HFFc6 (cell line): ENCODE measurements around the gene YIPF2. TPM values are rescaled to one million over a fixed set of nuclear protein-coding genes. Genes with fewer than 3 reads are reported as not detected.
"Not testable (repeated sequence)": the region's sequence is repeated elsewhere in the genome, so short reads cannot be mapped to it uniquely, and the experiment has no call there.

ENCODE experiments used
- DNase-seq: peaks from one replicate; pipeline ENCODE4 v3.0.0-alpha.2; 2018
- H3K27ac Mint-ChIP-seq: 2 replicates; pipeline ENCODE4 v1.8.0; 2020; ENCODE audit warnings: mild to moderate bottlenecking, mixed read lengths
- H3K27me3 Mint-ChIP-seq: 2 replicates; pipeline ENCODE4 v1.8.0; 2021; ENCODE audit warnings: mild to moderate bottlenecking, moderate library complexity, mixed read lengths; ENCODE audit not compliant: insufficient read depth
- H3K36me3 Mint-ChIP-seq: 2 replicates; pipeline ENCODE4 v1.8.0; 2021; ENCODE audit warnings: low read depth, mixed read lengths
- H3K4me1 Mint-ChIP-seq: 2 replicates; pipeline ENCODE4 v1.8.0; 2020; ENCODE audit warnings: low read depth, mixed read lengths
- H3K4me3 Mint-ChIP-seq: 2 replicates; pipeline ENCODE4 v1.8.0; 2020; ENCODE audit warnings: mild to moderate bottlenecking, moderate library complexity, mixed read lengths
- H3K9me3 Mint-ChIP-seq: 2 replicates; pipeline ENCODE4 v1.8.0; 2020; ENCODE audit warnings: mild to moderate bottlenecking, mixed read lengths
- CTCF ChIP-seq: fragments of 200-600 bp; sonication (generic); IDR thresholded peaks from 2 replicates; pipeline ENCODE4 v1.5.0; 2021; ENCODE audit warnings: antibody characterized with exemption, mild to moderate bottlenecking
- total RNA-seq, 6 experiments: library from RNA; stranded (reverse); fragmentation: NEBNext Ultra II Directional; extraction: Animal tissue kit (Norgen Biotek cat#: 25700); gene quantifications; 2 replicates in 1 of 6; 3 replicates in 5 of 6; pipeline ENCODE4 v1.2.3, GENCODE V29; 2021

Gene YIPF2
- total RNA-seq, 6 experiments from 2014 or later, result 78.7 to 105 (median 83.3) TPM

GRCh38 chr19:10963865-10964264 lies 35.4 kb upstream of the YIPF2 start:
- Mint-ChIP-seq H3K4me1 (peaks cover 39% of the 10 kb centered on the region), H3K27ac (no peak overlapping the region), H3K4me3 (no peak overlapping the region; the same call in 1 of the 2 replicates), H3K36me3 (peaks cover 9% of the 10 kb centered on the region; the same call in 1 of the 2 replicates), H3K27me3 (peaks cover under 1% of the 10 kb centered on the region; the same call in 1 of the 2 replicates), H3K9me3 (no peaks in the 10 kb centered on the region)
- no peak for TF ChIP-seq CTCF
- no peak for DNase-seq

GRCh38 chr19:10962863-10963262 lies 34.4 kb upstream of the YIPF2 start:
- Mint-ChIP-seq H3K36me3 (peaks cover 9% of the 10 kb centered on the region; the same call in 1 of the 2 replicates), H3K27ac (no peak overlapping the region; the same call in 1 of the 2 replicates), H3K4me1 (peaks cover 31% of the 10 kb centered on the region), H3K9me3 (no peaks in the 10 kb centered on the region), H3K27me3 (no peaks in the 10 kb centered on the region; the same call in 1 of the 2 replicates), H3K4me3 (peak overlapping the region; percentile 94)
- DNase-seq, result no peak
- TF ChIP-seq CTCF, result no peak

GRCh38 chr19:10961073-10961860 lies 32.8 kb upstream of the YIPF2 start:
- TF ChIP-seq CTCF, result no peak
- Mint-ChIP-seq H3K9me3 (no peaks in the 10 kb centered on the region), H3K4me3 (peak overlapping the region; percentile 94), H3K27me3 (no peaks in the 10 kb centered on the region; the same call in 1 of the 2 replicates), H3K36me3 (peaks cover 5% of the 10 kb centered on the region; the same call in 1 of the 2 replicates), H3K27ac (peak overlapping the region; percentile 91), H3K4me1 (peaks cover 25% of the 10 kb centered on the region)
- DNase-seq, result no peak

GRCh38 chr19:10960314-10961072 lies 32.1 kb upstream of the YIPF2 start, which contains the start of gene SMARCA4:
Gene SMARCA4 (plus strand): TSS chr19:10961030. CDS start chr19:10984152, 23,122 bp downstream.
- Mint-ChIP-seq H3K36me3 (peaks cover 5% of the 10 kb centered on the region; the same call in 1 of the 2 replicates), H3K4me1 (peaks cover 22% of the 10 kb centered on the region), H3K27me3 (no peaks in the 10 kb centered on the region; the same call in 1 of the 2 replicates), H3K27ac (peak within 1 kb of the TSS; percentile 91), H3K9me3 (no peaks in the 10 kb centered on the region), H3K4me3 (peak within 1 kb of the TSS; percentile 94)
- DNase-seq, result peak; percentile 92
- TF ChIP-seq CTCF, result no peak

- peak overlapping the region; percentile 86; the same call in 1 of the 2 replicates for H3K27ac Mint-ChIP-seq
These were observed 31.0 kb upstream of the YIPF2 start for GRCh38 chr19:10959277-10959968.

More at GRCh38 chr19:10959277-10959968, 31.0 kb upstream of the YIPF2 start:
- H3K9me3 Mint-ChIP-seq, DNase-seq, H3K36me3 Mint-ChIP-seq, H3K27me3 Mint-ChIP-seq: not testable (repeated sequence)
- Mint-ChIP-seq H3K4me3 (peak overlapping the region; percentile 86; the same call in 1 of the 2 replicates), H3K4me1 (peaks cover 20% of the 10 kb centered on the region)
